Heart left ventricle (tissue), 16 donors: Measurements from ENCODE around the gene GRM5. TPM values are rescaled to one million over a fixed set of nuclear protein-coding genes. Genes with fewer than 3 reads are reported as not detected.

Experiments
- ATAC-seq, 4 donors: fragments of 200-7000 bp; cut with Tn5 transposase; one replicate each; pipeline ENCODE4 v1.9.1; 2020 to 2022; ENCODE audit warnings: moderate library complexity in 4 of 4, mild to moderate bottlenecking in 3 of 4, moderate number of reproducible peaks in 1 of 4
- DNase-seq, 5 donors: peaks; one replicate each; pipeline ENCODE4 v3.0.0-alpha.2; 2020
- H3K27ac ChIP-seq, 12 donors: fragments of 200-600 bp; sonication (generic) in 4 of 12; one replicate each; pipeline versions ENCODE4 v1.5.0 to v1.8.0; 2016 to 2022; ENCODE audit warnings: mild to moderate bottlenecking in 2 of 12
- H3K27me3 ChIP-seq, 9 donors: fragments of 200-600 bp; sonication (generic) in 2 of 9; one replicate each; pipeline versions ENCODE4 v1.5.1 to v1.8.0; 2016 to 2022; ENCODE audit warnings: mild to moderate bottlenecking in 3 of 9
- H3K36me3 ChIP-seq, 9 donors: fragments of 200-600 bp; sonication (generic) in 2 of 9; one replicate each; pipeline versions ENCODE4 v1.5.0 to v1.8.0; 2018 to 2022; ENCODE audit warnings: mild to moderate bottlenecking in 2 of 9
- H3K4me1 ChIP-seq, 12 donors: fragments of 200-600 bp; sonication (generic) in 4 of 12; one replicate each; pipeline versions ENCODE4 v1.5.0 to v1.8.0; 2016 to 2022; ENCODE audit warnings: mild to moderate bottlenecking in 3 of 12
- H3K4me3 ChIP-seq, 12 donors: fragments of 200-600 bp; sonication (generic) in 4 of 12; one replicate each; pipeline versions ENCODE4 v1.5.0 to v1.8.0; 2017 to 2022; ENCODE audit warnings: mild to moderate bottlenecking in 9 of 12, moderate library complexity in 4 of 12
- H3K9me3 ChIP-seq, 12 donors: fragments of 200-600 bp; sonication (generic) in 4 of 12; one replicate each; pipeline versions ENCODE4 v1.5.0 to v1.8.0; 2016 to 2022; ENCODE audit warnings: mild to moderate bottlenecking in 1 of 12
- POLR2A ChIP-seq, 2 donors: fragments of 450-650 bp; IDR thresholded peaks; one replicate each; pipeline ENCODE4 v1.6.1; 2017; ENCODE audit warnings: antibody characterized with exemption in 2 of 2, mild to moderate bottlenecking in 2 of 2, moderate library complexity in 2 of 2
- WGBS, 4 donors: extraction: QIAGEN DNeasy Blood & Tissue Kit in 2 of 4; methylation state at CpG; one replicate each; pipeline versions ENCODE4 v1.1.5 to v1.1.7; 2013 to 2018; 5-methylcytosine and 5-hydroxymethylcytosine counted together
- intact Hi-C, 10 donors: fragments of 100-400 bp; cut with DNase I; formaldehyde crosslinking; loops; one replicate each; pipeline versions ENCODE4 v1.11.1 to v1.14.2; 2022
- polyA plus RNA-seq, 2 donors: library from polyadenylated mRNA; stranded (reverse); fragments of 200-250 nt; gene quantifications; one replicate each; pipeline ENCODE4 v1.2.3, GENCODE V29; 2013
- total RNA-seq, 9 donors: library from RNA; depleted of rRNA in 2 of 9; stranded (reverse); fragments of >200 nt in 2 of 9; fragmentation: NEBNext Ultra II Directional in 3 of 9; extraction: Animal tissue kit (Norgen Biotek cat#: 25700) in 3 of 9; gene quantifications; one replicate each; pipeline versions ENCODE4 v1.1.0 to v1.2.4, GENCODE V29; 2016 to 2023
- TF ChIP-seq, protein P1 (sequence below), 12 donors: fragments of 200-600 bp; sonication (generic) in 4 of 12; IDR thresholded peaks; one replicate each; pipeline versions ENCODE4 v1.5.0 to v1.8.0; 2018 to 2022; ENCODE audit warnings: antibody characterized with exemption in 12 of 12, mild to moderate bottlenecking in 5 of 12
- donor health status: ischemic (EF 13 %, LVEDD 7.1; RV severe dilation, severe dysfunction).
- donor health status: healthy with polysubstance abuse.
- donor health status: DM: no; HTN: yes; CAD: no.
- donor health status: DM: no; HTN: no; CAD: no.
- donor health status: ischemic (EF 25% LVEDD 6.9; RV normal size, moderate dysfunction).
- donor health status: ischemic (EF 25% LVEDD 5.7; RV mildly dilated, moderate dysfunction).
- donor health status: healthy.
- donor health status: DM: yes; HTN: yes; CAD: no.
- donor health status: ischemic (EF 35%, LVEDD 5.7; RV mildly dilated, moderate dysfunction).
- donor health status: nonischemic (EF 11% LVEDD 7.7; RV severe dilation, severe dysfunction).
- donor health status: DM: yes; HTN: yes; CAD: no.
- donor health status: PGD.
- donor health status: ischemic (EF 29% LVEDD 5.4; RV normal size, mild dysfunction).
- donor health status: nonischemic (EF 23%, LVEDD 6.1; RV moderate dilation, normal function).

The GRM5 gene
- total and polyA plus RNA-seq, 11 donors, result 0.01 to 0.09 (median 0.09) TPM; not detected in 8

DNA sequence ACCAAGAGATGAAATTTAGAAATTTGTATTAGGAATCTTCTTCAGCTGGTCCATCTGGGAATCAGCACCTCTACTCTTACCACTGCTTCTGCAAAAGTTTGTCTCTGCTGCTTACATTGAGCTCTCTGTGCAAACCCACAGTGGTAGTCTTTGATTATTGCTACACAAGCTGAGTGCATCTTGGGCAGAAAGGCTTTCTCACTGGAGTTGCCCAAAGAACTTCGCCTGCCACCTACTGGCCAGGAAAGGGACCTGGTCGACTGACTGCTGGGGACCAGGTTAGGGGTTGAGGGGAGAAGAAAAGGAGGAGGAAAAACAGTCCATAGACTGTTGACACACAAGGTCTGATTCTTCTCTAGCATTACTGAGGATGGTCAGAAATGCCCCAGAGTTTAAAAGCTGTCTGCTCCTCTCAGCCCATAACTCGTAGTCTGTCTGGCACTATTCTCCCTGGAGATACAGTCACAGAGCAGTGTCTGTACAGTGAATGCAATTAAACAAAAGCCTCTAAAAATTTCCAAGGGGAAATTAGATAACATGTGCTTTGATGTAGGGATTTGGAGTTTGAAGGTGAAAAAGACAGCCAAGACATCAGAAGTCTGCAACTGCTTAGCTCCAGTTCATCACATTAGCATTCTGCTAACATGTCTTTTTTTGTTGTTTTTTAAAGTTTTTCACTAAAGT, 513.3 kb downstream of the GRM5 start:
- no peak overlapping the region for H3K4me3 ChIP-seq
- 22 to 29% (median 27%) methylated on average over 3 of the region's 3 CpGs for WGBS, 4 donors
- H3K9me3 ChIP-seq, result no peaks in the 10 kb centered on the region
- intact Hi-C loops, result loop anchor here in 1 of 10 donors (10.0 kb wide), 1 partner anchor 1198 kb away; no protein-coding TSS in a partner anchor
- no peaks in the 10 kb centered on the region for H3K27me3 ChIP-seq
- no peak for TF ChIP-seq POLR2A (IDR thresholded peaks at IDR 0.05)
- TF ChIP-seq, protein P1, sequence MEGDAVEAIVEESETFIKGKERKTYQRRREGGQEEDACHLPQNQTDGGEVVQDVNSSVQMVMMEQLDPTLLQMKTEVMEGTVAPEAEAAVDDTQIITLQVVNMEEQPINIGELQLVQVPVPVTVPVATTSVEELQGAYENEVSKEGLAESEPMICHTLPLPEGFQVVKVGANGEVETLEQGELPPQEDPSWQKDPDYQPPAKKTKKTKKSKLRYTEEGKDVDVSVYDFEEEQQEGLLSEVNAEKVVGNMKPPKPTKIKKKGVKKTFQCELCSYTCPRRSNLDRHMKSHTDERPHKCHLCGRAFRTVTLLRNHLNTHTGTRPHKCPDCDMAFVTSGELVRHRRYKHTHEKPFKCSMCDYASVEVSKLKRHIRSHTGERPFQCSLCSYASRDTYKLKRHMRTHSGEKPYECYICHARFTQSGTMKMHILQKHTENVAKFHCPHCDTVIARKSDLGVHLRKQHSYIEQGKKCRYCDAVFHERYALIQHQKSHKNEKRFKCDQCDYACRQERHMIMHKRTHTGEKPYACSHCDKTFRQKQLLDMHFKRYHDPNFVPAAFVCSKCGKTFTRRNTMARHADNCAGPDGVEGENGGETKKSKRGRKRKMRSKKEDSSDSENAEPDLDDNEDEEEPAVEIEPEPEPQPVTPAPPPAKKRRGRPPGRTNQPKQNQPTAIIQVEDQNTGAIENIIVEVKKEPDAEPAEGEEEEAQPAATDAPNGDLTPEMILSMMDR (IDR thresholded peaks at IDR 0.05), result peak; percentile 15 to 56 (median 35)
- ATAC-seq (peak in 1 of 4 donors; percentile 18), DNase-seq (peak in 2 of 5 donors; percentile 17 to 47)
- H3K27ac ChIP-seq, result no peak overlapping the region
- no peaks in the 10 kb centered on the region for H3K4me1 ChIP-seq
- no peaks in the 10 kb centered on the region for H3K36me3 ChIP-seq

DNA sequence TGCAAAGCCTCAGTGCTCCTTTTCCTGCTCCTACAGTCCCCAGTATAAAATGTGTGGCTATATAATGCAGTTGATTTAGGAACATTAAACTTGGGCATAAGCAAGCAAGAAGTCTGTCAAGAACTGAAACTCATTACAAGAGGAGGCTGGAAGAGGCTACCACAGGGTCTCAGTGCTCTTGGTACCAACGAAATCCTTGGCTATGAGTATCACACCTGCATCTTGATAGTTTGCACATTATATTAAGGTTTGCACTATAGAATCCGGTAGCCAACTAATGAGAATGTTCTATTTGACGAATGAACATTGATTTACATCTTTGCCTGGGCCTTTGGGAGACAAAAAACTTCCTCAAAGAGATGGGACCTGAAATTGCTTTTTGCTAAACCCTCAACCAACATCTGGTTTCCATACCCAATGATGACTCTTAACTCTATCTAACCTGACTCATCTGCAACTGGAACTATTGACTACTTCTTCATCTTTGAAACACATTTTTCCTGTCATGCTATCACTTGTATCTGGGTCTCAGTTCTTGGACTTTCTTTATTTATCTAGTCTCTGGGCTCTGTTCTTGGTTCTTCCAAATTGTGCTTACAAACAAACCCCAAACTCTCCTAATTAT, 521.0 kb downstream of the GRM5 start:
- H3K4me1 ChIP-seq, result peaks cover 0 to 3% (median 0%) of the 10 kb centered on the region in 12 donors
- no peak for TF ChIP-seq POLR2A (IDR thresholded peaks at IDR 0.05)
- TF ChIP-seq, protein P1 (IDR thresholded peaks at IDR 0.05), result peak in 1 of 12 donors; percentile 14
- H3K9me3 ChIP-seq, result no peaks in the 10 kb centered on the region
- no peak overlapping the region for H3K4me3 ChIP-seq
- H3K27me3 ChIP-seq, result no peaks in the 10 kb centered on the region
- DNase-seq (no peak), ATAC-seq (no peak)
- intact Hi-C loops, result loop anchor here (1.0 to 10.0 kb wide), 8 partner anchors 310 to 1192 kb away; no protein-coding TSS in a partner anchor
- 59 to 77% (median 69%) methylated on average over 3 of the region's 3 CpGs for WGBS, 4 donors
- no peaks in the 10 kb centered on the region for H3K36me3 ChIP-seq
- H3K27ac ChIP-seq, result no peak overlapping the region

DNA sequence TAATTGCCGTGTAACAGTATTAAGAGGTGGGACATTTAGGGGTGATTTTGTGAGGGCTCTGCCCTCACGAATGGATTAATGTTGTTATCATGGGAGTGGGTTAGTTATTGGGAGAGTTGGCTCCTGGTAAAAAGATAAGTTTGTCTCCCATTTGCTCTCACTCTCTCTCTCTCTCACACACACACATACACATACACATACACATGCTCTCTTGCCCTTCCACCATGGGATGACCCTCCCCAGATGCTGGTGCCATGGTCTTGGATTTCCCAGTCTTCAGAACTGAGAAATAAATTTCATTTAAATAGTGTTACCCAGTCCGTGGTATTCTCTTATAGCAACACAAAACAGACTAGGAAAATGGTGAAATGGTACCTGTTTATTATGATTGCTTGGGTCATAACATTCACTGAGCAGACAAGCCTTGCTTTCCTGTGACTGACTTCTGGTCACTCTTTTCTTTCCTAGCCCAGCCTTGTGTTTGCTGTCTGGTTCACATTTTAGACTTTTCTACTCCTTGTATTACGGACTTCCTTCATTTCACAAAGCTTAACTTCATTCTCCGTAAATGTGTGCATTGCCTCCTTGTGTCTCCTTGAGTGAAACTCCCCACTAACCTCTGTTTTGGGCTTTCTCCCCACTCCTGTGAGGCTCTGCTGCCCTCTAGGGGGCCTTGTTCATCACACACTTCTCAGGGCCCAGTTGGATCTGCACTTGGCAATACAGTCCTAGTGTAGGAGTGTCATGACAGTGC, 521.7 kb downstream of the GRM5 start:
- ATAC-seq (peak; percentile 95 to 100 (median 98)), DNase-seq (peak; percentile 70 to 81 (median 73))
- H3K36me3 ChIP-seq, result no peaks in the 10 kb centered on the region
- WGBS, 4 donors, result 52 to 55% (median 54%) methylated on average over 5 of the region's 5 CpGs
- no peaks in the 10 kb centered on the region for H3K27me3 ChIP-seq
- TF ChIP-seq POLR2A (IDR thresholded peaks at IDR 0.05), result no peak
- TF ChIP-seq, protein P1 (IDR thresholded peaks at IDR 0.05), result peak; percentile 68 to 95 (median 87)
- no peaks in the 10 kb centered on the region for H3K9me3 ChIP-seq
- H3K4me1 ChIP-seq, result peaks cover 0 to 3% (median 0%) of the 10 kb centered on the region in 12 donors
- no peak overlapping the region for H3K27ac ChIP-seq
- intact Hi-C loops, result loop anchor here (1.0 to 10.0 kb wide), 8 partner anchors 309 to 1192 kb away; no protein-coding TSS in a partner anchor
- H3K4me3 ChIP-seq, result no peak overlapping the region
